ENCODE data around the gene MYH7.
"Not testable (repeated sequence)": the region's sequence is repeated elsewhere in the genome, so short reads cannot be mapped to it uniquely, and the experiment has no call there.

Gene MYH7

DNA sequence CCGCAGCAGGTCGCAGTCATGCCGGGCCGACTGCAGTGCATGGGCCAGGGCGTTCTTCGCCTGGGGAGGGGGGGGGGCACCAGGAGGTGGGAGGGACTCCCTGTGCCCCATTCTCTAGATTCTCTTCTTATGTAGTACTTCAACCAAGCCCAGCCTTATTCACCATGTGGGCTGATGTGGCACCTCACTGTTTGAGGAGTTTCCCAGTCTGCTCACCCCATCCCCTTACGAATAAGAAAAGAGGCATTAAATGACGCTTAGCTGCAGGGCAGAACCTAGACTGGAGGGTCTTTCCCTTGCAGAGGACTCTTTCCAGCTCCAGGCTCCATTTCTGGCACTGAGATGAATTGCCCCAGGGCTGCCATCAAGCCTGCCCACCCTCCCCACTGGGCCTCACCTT is 46.5 kb downstream of the MYH7 start:
- TF ChIP-seq, protein P1, sequence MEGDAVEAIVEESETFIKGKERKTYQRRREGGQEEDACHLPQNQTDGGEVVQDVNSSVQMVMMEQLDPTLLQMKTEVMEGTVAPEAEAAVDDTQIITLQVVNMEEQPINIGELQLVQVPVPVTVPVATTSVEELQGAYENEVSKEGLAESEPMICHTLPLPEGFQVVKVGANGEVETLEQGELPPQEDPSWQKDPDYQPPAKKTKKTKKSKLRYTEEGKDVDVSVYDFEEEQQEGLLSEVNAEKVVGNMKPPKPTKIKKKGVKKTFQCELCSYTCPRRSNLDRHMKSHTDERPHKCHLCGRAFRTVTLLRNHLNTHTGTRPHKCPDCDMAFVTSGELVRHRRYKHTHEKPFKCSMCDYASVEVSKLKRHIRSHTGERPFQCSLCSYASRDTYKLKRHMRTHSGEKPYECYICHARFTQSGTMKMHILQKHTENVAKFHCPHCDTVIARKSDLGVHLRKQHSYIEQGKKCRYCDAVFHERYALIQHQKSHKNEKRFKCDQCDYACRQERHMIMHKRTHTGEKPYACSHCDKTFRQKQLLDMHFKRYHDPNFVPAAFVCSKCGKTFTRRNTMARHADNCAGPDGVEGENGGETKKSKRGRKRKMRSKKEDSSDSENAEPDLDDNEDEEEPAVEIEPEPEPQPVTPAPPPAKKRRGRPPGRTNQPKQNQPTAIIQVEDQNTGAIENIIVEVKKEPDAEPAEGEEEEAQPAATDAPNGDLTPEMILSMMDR (conservative IDR thresholded peaks at IDR 0.05; ENCODE audit: low read length) = no peak
- no peak overlapping the region for H3K4me3 ChIP-seq (ENCODE audit: low read length)
- no peak for DNase-seq (ENCODE audit: low read depth)

DNA sequence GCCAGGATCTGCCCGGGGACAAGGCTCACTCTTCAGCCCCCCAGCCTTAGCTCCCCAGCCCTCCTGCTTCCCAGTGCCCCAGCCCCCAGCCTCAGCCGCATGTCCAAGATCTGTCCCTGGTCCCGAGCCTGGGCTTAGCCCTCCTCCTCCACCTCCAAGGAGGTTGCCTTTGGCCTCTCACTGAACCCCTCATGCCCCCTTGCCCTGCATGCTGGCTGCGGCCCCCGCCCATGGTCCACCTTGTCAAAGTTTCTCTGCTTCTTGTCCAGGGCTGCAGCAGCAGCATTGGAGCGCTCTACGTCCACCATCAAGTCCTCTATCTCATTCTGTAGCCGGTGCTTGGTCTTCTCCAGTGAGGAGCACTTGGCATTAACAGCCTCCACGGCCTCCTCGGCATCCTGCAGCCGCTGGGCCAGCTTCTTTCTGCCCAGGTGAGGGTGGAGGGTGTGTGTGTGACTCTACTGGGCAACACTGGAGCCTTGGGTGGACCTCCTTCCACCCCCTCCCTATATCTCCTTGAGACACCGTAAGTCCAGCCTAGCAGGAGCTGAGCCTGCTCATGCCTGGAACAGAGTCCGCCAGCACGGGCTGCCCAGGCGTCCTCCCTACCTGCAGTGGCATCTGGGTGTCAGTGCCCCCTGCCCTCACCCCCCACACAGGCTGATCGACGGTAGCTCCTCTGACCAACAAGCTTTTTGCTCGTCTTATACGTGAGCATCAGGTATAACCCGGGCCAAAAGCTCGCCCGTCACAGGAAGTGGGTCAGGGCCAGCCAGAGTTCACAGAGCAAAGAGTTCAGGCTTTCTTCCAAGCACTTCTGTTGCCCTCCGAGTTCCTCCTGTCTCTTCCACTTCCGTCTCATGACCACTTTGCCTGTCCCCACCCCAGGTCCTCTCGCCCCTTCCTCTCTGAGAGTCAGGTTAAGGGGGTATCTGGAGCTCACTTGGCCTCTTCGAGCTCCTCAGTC is 47.3 kb downstream of the MYH7 start:
- TF ChIP-seq, protein P1 (conservative IDR thresholded peaks at IDR 0.05; ENCODE audit: low read length) = no peak

DNA sequence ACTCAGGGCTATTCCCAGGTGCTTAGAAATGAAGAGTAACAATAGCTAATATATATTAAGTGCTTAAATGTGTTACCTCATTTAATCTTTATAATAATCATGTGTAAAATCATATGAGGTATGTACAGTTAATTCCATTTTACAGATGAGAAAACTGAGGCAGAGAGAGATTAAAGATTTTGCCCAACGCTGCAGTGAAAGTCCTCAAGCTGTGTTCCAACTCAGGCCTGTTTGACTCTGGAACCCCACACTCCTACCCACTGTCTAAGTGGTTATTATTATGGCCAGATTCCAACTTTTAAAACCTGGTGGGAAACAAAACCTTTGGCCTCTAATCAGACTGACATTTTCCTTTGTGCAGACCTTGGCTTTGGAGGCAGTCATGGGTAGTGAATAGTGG is 48.5 kb downstream of the MYH7 start:
- no peak for DNase-seq (ENCODE audit: low read depth)
- no peak overlapping the region for H3K4me3 ChIP-seq (ENCODE audit: low read length)
- TF ChIP-seq, protein P1 (conservative IDR thresholded peaks at IDR 0.05; ENCODE audit: low read length) = no peak

More for the DNA sequence above, 47.3 kb downstream of the MYH7 start:
- DNase-seq (ENCODE audit: low read depth) = no peak
- H3K4me3 ChIP-seq (ENCODE audit: low read length) = no peak overlapping the region

DNA sequence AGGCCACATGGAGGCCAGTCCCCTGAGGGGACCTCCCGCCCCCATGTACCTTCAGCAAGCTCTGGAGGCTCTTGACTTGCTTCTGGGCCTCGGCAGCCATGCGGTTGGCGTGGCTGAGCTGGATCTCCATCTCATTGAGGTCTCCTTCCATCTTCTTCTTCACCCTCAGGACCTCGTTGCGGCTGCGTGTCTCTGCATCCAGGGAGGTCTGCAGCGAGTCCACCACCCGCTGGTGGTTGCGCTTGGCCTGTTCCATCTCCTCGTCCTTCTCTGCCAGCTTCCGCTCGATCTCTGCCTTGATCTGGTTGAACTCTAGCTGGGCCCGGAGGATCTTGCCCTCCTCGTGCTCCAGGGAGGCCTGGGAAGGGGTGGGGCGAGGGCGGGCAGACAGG is 49.2 kb downstream of the MYH7 start:
- not testable (repeated sequence) for H3K4me3 ChIP-seq (ENCODE audit: low read length); DNase-seq (ENCODE audit: low read depth)

DNA sequence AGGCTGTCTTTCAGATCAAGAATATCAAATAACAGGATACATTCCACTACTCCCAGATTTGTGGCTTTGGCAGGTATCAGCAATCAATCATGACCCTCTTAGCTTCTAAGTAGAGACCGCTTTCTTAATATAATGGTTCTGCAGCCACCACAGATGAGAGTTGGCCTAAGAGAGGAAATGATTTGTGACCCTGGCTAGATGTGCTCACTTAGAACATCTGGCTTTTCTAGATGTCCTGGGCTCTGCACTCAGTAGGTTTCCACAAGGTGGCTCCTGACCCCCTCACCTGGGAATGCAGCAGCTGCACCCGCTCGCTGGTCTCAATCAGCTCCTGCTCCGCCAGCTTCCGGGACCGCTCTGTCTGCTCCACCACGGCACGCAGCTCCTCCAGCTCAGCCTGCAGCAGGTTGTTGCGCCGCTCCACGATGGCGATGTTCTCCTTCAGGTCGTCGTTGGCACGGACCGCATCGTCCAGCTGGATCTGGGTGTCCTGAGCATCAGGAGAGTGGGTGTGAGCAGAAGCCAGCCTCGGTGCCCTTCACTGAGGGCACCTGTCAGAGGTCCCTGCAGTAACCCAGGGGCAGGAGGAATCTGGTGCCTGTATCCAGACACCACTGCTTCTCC is 49.7 kb downstream of the MYH7 start:
- no peak for DNase-seq (ENCODE audit: low read depth)
- TF ChIP-seq, protein P1 (conservative IDR thresholded peaks at IDR 0.05; ENCODE audit: low read length) = no peak
- no peak overlapping the region for H3K4me3 ChIP-seq (ENCODE audit: low read length)

DNA sequence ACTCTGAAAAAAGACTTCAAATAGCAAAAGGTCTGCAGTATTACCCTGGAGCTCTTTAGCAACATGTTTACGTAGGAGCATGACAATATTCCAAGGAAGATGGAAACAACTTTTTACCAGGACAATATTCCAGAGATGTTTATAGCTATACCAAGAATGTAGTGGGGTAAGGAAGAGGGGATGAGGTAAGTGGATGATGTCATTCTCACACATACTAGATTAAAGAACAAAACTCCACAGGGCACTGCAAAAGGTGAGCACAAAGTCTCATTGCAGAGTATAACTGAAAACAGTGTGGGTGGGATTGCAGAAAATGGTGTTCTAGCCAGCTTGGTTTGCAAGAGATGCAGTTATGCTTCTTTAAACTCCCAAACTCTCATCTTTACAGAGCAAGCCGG is 50.2 kb downstream of the MYH7 start:
- DNase-seq (ENCODE audit: low read depth) = no peak
- no peak overlapping the region for H3K4me3 ChIP-seq (ENCODE audit: low read length)
- TF ChIP-seq, protein P1 (conservative IDR thresholded peaks at IDR 0.05; ENCODE audit: low read length) = no peak

DNA sequence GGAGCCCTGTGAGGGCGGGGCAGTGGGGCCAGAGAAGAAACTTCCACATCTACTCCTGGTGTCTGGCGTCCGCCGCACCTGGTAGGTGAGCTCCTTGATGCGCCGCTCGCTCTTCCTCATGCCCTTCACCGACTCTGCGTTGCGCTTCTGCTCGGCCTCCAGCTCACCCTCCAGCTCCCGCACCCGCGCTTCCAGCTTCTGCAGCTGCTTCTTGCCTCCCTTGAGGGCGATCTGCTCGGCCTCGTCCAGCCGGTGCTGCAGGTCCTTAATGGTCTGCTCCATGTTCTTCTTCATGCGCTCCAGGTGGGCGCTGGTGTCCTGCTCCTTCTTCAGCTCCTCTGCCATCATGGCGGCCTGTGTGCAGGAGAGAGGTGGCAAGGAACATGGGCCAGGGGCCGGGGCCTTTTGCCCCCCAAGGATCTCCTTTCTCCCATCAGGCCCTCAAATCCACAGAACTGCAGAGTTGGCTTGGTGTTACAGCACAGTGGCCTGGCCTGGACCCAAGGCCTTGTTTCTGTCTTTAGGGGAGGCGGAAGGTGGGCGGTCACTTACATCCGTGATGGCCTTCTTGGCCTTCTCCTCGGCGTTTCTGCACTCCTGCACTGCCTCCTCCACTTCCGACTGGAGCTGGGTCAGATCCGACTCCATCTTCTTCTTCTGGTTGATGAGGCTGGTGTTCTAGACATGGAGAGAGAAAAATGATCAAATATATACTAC is 50.9 kb downstream of the MYH7 start:
- TF ChIP-seq, protein P1 (conservative IDR thresholded peaks at IDR 0.05; ENCODE audit: low read length) = no peak
- no peak overlapping the region for H3K4me3 ChIP-seq (ENCODE audit: low read length)
- no peak for DNase-seq (ENCODE audit: low read depth)

Data from AG10803 (cell line).